Measurements from ENCODE around the gene GPC6.
"Not testable (repeated sequence)": the region's sequence is repeated elsewhere in the genome, so short reads cannot be mapped to it uniquely, and the experiment has no call there.

Gene GPC6

GRCh38 chr13:93226623-93227279, at the start of gene GPC6:
Gene GPC6 (plus strand): TSS chr13:93226807.
- Mint-ChIP-seq H3K4me3 (no peak within 1 kb of the TSS), H3K36me3 (ENCODE audit: insufficient read depth) (no peaks in the 10 kb centered on the region), H3K4me1 (no peaks in the 10 kb centered on the region), H3K27me3 (peaks cover 50% of the 10 kb centered on the region), H3K27ac (ENCODE audit: low read depth) (no peak within 1 kb of the TSS), H3K9me3 (peaks cover 6% of the 10 kb centered on the region)
- DNase-seq (ENCODE audit: low spot score in 2 of 2) (no peak), ATAC-seq (replicated peaks; ENCODE audit: extremely low read depth, poor library complexity, severe bottlenecking) (no peak)

- H3K4me1 Mint-ChIP-seq, result no peaks in the 10 kb centered on the region
- H3K36me3 Mint-ChIP-seq (ENCODE audit: insufficient read depth), result no peaks in the 10 kb centered on the region
- no peaks in the 10 kb centered on the region for H3K27me3 Mint-ChIP-seq
- peaks cover 6% of the 10 kb centered on the region for H3K9me3 Mint-ChIP-seq
- ATAC-seq (replicated peaks; ENCODE audit: extremely low read depth, poor library complexity, severe bottlenecking), result no peak
- DNase-seq (ENCODE audit: low spot score in 2 of 2), result no peak
- no peak overlapping the region for H3K27ac Mint-ChIP-seq (ENCODE audit: low read depth)
- no peak overlapping the region for H3K4me3 Mint-ChIP-seq
These were observed 46.1 kb upstream of the GPC6 start for GRCh38 chr13:93180356-93180969.

GRCh38 chr13:93182406-93182805, 44.2 kb upstream of the GPC6 start:
- H3K4me1 Mint-ChIP-seq, result no peaks in the 10 kb centered on the region
- ATAC-seq (replicated peaks; ENCODE audit: extremely low read depth, poor library complexity, severe bottlenecking) (no peak), DNase-seq (ENCODE audit: low spot score in 2 of 2) (no peak)
- no peak overlapping the region for H3K27ac Mint-ChIP-seq (ENCODE audit: low read depth)
- H3K9me3 Mint-ChIP-seq, result peaks cover 6% of the 10 kb centered on the region
- no peaks in the 10 kb centered on the region for H3K36me3 Mint-ChIP-seq (ENCODE audit: insufficient read depth)
- no peak overlapping the region for H3K4me3 Mint-ChIP-seq
- no peaks in the 10 kb centered on the region for H3K27me3 Mint-ChIP-seq

- DNase-seq (ENCODE audit: low spot score in 2 of 2) (no peak), ATAC-seq (replicated peaks; ENCODE audit: extremely low read depth, poor library complexity, severe bottlenecking) (no peak)
- Mint-ChIP-seq H3K27me3 (no peaks in the 10 kb centered on the region), H3K27ac (ENCODE audit: low read depth) (no peak overlapping the region), H3K36me3 (ENCODE audit: insufficient read depth) (no peaks in the 10 kb centered on the region), H3K4me3 (no peak overlapping the region), H3K9me3 (peaks cover 6% of the 10 kb centered on the region), H3K4me1 (no peaks in the 10 kb centered on the region)
These were observed 43.3 kb upstream of the GPC6 start for GRCh38 chr13:93183302-93183701.

- no peaks in the 10 kb centered on the region for H3K36me3 Mint-ChIP-seq (ENCODE audit: insufficient read depth)
- no peak for ATAC-seq (replicated peaks; ENCODE audit: extremely low read depth, poor library complexity, severe bottlenecking)
- H3K27ac Mint-ChIP-seq (ENCODE audit: low read depth), result no peak overlapping the region
These were observed 36.6 kb upstream of the GPC6 start for GRCh38 chr13:93190006-93190405.

GRCh38 chr13:93193682-93194081, 32.9 kb upstream of the GPC6 start:
- no peak for ATAC-seq (replicated peaks; ENCODE audit: extremely low read depth, poor library complexity, severe bottlenecking)
- DNase-seq (ENCODE audit: low spot score in 2 of 2), result no peak
- no peaks in the 10 kb centered on the region for H3K36me3 Mint-ChIP-seq (ENCODE audit: insufficient read depth)
- H3K4me1 Mint-ChIP-seq, result no peaks in the 10 kb centered on the region
- H3K27me3 Mint-ChIP-seq, result no peaks in the 10 kb centered on the region
- H3K9me3 Mint-ChIP-seq, result peaks cover 16% of the 10 kb centered on the region
- H3K27ac Mint-ChIP-seq (ENCODE audit: low read depth), result no peak overlapping the region
- H3K4me3 Mint-ChIP-seq, result no peak overlapping the region

More at GRCh38 chr13:93190006-93190405, 36.6 kb upstream of the GPC6 start:
- H3K4me1 Mint-ChIP-seq, result no peaks in the 10 kb centered on the region
- no peaks in the 10 kb centered on the region for H3K27me3 Mint-ChIP-seq
- H3K4me3 Mint-ChIP-seq, result no peak overlapping the region
- DNase-seq (ENCODE audit: low spot score in 2 of 2), result no peak
- H3K9me3 Mint-ChIP-seq, result peaks cover 5% of the 10 kb centered on the region

GRCh38 chr13:93199856-93200255, 26.8 kb upstream of the GPC6 start:
- H3K27ac Mint-ChIP-seq (ENCODE audit: low read depth), result no peak overlapping the region
- H3K9me3 Mint-ChIP-seq, result peaks cover 28% of the 10 kb centered on the region
- DNase-seq (ENCODE audit: low spot score in 2 of 2) (no peak), ATAC-seq (replicated peaks; ENCODE audit: extremely low read depth, poor library complexity, severe bottlenecking) (no peak)
- no peak overlapping the region for H3K4me3 Mint-ChIP-seq
- H3K36me3 Mint-ChIP-seq (ENCODE audit: insufficient read depth), result no peaks in the 10 kb centered on the region
- no peaks in the 10 kb centered on the region for H3K27me3 Mint-ChIP-seq
- H3K4me1 Mint-ChIP-seq, result no peaks in the 10 kb centered on the region

GRCh38 chr13:93200626-93201025, 26.0 kb upstream of the GPC6 start:
- Mint-ChIP-seq H3K4me1 (no peaks in the 10 kb centered on the region), H3K27ac (ENCODE audit: low read depth) (no peak overlapping the region), H3K27me3 (no peaks in the 10 kb centered on the region), H3K36me3 (ENCODE audit: insufficient read depth) (no peaks in the 10 kb centered on the region), H3K4me3 (no peak overlapping the region), H3K9me3 (peaks cover 20% of the 10 kb centered on the region)
- no peak for DNase-seq (ENCODE audit: low spot score in 2 of 2)
- no peak for ATAC-seq (replicated peaks; ENCODE audit: extremely low read depth, poor library complexity, severe bottlenecking)

GRCh38 chr13:93201992-93202558, 24.5 kb upstream of the GPC6 start:
- Mint-ChIP-seq H3K36me3 (ENCODE audit: insufficient read depth) (no peaks in the 10 kb centered on the region), H3K4me1 (no peaks in the 10 kb centered on the region), H3K27ac (ENCODE audit: low read depth) (no peak overlapping the region), H3K9me3 (peaks cover 20% of the 10 kb centered on the region), H3K27me3 (no peaks in the 10 kb centered on the region), H3K4me3 (no peak overlapping the region)
- ATAC-seq (replicated peaks; ENCODE audit: extremely low read depth, poor library complexity, severe bottlenecking), result no peak
- no peak for DNase-seq (ENCODE audit: low spot score in 2 of 2)

- H3K4me1 Mint-ChIP-seq; H3K4me3 Mint-ChIP-seq; H3K27ac Mint-ChIP-seq (ENCODE audit: low read depth); ATAC-seq (replicated peaks; ENCODE audit: extremely low read depth, poor library complexity, severe bottlenecking); H3K36me3 Mint-ChIP-seq (ENCODE audit: insufficient read depth); H3K27me3 Mint-ChIP-seq; DNase-seq (ENCODE audit: low spot score in 2 of 2): not testable (repeated sequence)
- peaks cover 17% of the 10 kb centered on the region for H3K9me3 Mint-ChIP-seq
These were observed 19.7 kb upstream of the GPC6 start for GRCh38 chr13:93206778-93207392.

- no peak overlapping the region for H3K27ac Mint-ChIP-seq (ENCODE audit: low read depth)
- H3K4me1 Mint-ChIP-seq, result no peaks in the 10 kb centered on the region
- H3K36me3 Mint-ChIP-seq (ENCODE audit: insufficient read depth), result no peaks in the 10 kb centered on the region
- peaks cover 19% of the 10 kb centered on the region for H3K9me3 Mint-ChIP-seq
- no peak for DNase-seq (ENCODE audit: low spot score in 2 of 2)
- H3K4me3 Mint-ChIP-seq, result no peak overlapping the region
- no peaks in the 10 kb centered on the region for H3K27me3 Mint-ChIP-seq
- no peak for ATAC-seq (replicated peaks; ENCODE audit: extremely low read depth, poor library complexity, severe bottlenecking)
These were observed 10.5 kb upstream of the GPC6 start for GRCh38 chr13:93216122-93216521.

GRCh38 chr13:93217721-93218261, 8.8 kb upstream of the GPC6 start:
- H3K27ac Mint-ChIP-seq (ENCODE audit: low read depth), result no peak overlapping the region
- peaks cover 19% of the 10 kb centered on the region for H3K9me3 Mint-ChIP-seq
- ATAC-seq (replicated peaks; ENCODE audit: extremely low read depth, poor library complexity, severe bottlenecking) (no peak), DNase-seq (ENCODE audit: low spot score in 2 of 2) (no peak)
- no peaks in the 10 kb centered on the region for H3K27me3 Mint-ChIP-seq
- no peak overlapping the region for H3K4me3 Mint-ChIP-seq
- H3K4me1 Mint-ChIP-seq, result no peaks in the 10 kb centered on the region
- H3K36me3 Mint-ChIP-seq (ENCODE audit: insufficient read depth), result no peaks in the 10 kb centered on the region

- Mint-ChIP-seq H3K4me3 (no peak overlapping the region), H3K27ac (ENCODE audit: low read depth) (no peak overlapping the region), H3K36me3 (ENCODE audit: insufficient read depth) (no peaks in the 10 kb centered on the region), H3K4me1 (no peaks in the 10 kb centered on the region), H3K9me3 (peaks cover 19% of the 10 kb centered on the region), H3K27me3 (no peaks in the 10 kb centered on the region)
- no peak for ATAC-seq (replicated peaks; ENCODE audit: extremely low read depth, poor library complexity, severe bottlenecking)
- DNase-seq (ENCODE audit: low spot score in 2 of 2), result no peak
These were observed 8.0 kb upstream of the GPC6 start for GRCh38 chr13:93218583-93218982.

Measured in central memory CD8-positive, alpha-beta T cell (primary cell).